ENCODE data around the gene STK38.

Gene STK38

DNA sequence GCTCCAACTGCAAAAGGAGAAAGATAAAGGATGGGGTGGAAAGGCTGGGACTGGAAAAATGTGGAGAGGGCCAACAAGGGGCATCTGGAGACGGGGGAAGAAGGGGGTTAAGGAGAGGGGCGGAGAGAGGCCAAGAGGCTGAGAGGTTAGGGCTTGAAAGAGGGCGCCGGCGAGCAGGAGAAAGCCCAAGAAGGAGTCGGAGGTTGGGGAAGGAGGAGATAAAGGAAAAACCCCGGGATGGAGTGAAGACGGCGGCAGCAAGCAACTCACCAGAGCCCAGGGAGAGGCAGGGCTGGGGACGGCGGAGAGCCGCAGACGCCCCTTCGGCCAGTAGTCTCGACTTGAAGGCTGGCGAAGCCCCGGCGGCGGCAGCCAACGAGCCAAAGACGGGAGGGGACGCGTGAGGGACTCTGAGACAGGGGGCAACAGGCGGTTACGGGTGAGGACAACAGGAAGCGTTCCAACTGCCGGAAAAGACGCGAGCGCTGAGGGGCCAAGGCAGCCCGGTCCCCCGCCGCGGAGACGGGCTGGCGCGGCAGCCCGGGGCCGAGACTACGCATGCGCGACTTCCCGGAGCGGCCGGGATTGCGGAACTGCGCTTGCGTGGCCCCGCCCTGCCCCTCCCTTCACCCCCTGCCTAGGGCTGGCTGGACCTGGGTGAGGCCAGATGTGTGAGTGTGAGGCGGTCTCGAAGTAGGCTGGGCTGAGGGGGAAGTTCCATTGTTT lies at the start of gene STK38:
TSS of gene STK38 (minus strand) at position 560 of the 726 bp plus-strand sequence. CDS start 7,277 bp downstream, outside the sequence.
- DNase-seq (ENCODE audit: low spot score): peak; percentile 98
- in situ Hi-C loops (cut with MboI; ENCODE audit: low sequenced_read_pairs, unreplicated experiment): no loop called here
- TF ChIP-seq, protein P1, sequence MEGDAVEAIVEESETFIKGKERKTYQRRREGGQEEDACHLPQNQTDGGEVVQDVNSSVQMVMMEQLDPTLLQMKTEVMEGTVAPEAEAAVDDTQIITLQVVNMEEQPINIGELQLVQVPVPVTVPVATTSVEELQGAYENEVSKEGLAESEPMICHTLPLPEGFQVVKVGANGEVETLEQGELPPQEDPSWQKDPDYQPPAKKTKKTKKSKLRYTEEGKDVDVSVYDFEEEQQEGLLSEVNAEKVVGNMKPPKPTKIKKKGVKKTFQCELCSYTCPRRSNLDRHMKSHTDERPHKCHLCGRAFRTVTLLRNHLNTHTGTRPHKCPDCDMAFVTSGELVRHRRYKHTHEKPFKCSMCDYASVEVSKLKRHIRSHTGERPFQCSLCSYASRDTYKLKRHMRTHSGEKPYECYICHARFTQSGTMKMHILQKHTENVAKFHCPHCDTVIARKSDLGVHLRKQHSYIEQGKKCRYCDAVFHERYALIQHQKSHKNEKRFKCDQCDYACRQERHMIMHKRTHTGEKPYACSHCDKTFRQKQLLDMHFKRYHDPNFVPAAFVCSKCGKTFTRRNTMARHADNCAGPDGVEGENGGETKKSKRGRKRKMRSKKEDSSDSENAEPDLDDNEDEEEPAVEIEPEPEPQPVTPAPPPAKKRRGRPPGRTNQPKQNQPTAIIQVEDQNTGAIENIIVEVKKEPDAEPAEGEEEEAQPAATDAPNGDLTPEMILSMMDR (IDR thresholded peaks at IDR 0.05; ENCODE audit: borderline replicate concordance, control extremely low read depth, extremely low read depth, insufficient read depth, missing control alignments): peak; percentile 53

DNA sequence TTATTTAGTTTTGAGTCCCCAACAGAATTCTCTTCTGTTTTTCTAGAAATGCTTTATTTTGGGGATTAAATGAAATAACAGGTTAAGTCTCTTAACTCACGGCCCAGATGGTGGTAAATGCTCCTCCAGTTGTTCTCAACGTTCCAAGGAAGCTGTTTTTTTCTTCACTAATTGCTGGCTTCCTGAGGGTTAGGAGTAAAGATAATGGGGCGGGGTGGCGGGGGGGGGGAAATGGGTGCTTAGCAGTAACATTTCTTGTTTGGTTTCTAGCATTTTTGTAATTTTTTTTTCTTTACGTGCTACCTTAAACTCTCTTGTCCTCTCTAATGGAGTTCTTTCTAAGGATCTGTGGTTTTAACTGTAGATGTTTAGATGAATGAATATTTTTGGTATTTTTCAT lies 49.1 kb upstream of the STK38 start:
- in situ Hi-C loops (cut with MboI; ENCODE audit: low sequenced_read_pairs, unreplicated experiment): no loop called here
- TF ChIP-seq, protein P1 (IDR thresholded peaks at IDR 0.05; ENCODE audit: borderline replicate concordance, control extremely low read depth, extremely low read depth, insufficient read depth, missing control alignments): no peak
- no peak for DNase-seq (ENCODE audit: low spot score)

DNA sequence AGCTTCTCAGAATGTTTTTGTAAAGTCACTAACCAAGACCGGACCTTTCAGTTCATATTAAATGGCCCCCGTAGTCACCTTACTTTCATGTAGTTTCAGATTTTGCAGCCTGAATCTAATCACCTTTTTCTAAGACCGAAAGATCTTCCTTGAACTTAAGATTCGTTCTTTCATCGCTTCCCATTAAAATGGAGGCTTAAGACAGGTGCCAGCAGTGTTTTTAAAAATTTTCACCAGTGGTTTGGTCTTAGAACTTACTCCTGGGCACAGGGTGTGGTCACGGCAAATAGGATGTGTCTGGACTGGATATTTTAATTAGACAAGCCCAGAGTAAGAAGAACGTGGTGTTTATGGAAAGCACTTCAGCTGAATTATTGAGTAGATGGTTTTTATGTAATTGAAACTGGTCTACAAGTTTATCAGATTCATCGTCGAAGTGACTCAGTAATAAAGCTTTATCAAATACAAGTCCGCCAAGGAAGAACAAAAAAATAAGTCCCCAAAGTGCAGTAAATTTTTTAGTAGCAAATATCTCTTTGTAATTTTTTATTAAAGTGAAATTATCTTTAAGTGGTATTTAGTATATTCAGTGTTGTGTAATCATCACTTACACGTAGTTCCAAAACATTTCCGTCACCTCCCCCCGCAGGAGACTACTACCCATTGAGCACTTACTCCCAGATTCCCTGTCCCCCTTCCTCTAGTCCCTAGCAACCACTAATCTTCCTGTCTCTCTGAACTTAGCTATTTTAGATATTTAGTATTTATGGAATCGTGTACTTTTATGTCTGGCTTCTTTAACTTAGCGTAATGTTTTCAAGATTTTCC lies 47.8 kb upstream of the STK38 start:
- DNase-seq (ENCODE audit: low spot score): no peak
- TF ChIP-seq, protein P1 (IDR thresholded peaks at IDR 0.05; ENCODE audit: borderline replicate concordance, control extremely low read depth, extremely low read depth, insufficient read depth, missing control alignments): no peak
- in situ Hi-C loops (cut with MboI; ENCODE audit: low sequenced_read_pairs, unreplicated experiment): no loop called here

DNA sequence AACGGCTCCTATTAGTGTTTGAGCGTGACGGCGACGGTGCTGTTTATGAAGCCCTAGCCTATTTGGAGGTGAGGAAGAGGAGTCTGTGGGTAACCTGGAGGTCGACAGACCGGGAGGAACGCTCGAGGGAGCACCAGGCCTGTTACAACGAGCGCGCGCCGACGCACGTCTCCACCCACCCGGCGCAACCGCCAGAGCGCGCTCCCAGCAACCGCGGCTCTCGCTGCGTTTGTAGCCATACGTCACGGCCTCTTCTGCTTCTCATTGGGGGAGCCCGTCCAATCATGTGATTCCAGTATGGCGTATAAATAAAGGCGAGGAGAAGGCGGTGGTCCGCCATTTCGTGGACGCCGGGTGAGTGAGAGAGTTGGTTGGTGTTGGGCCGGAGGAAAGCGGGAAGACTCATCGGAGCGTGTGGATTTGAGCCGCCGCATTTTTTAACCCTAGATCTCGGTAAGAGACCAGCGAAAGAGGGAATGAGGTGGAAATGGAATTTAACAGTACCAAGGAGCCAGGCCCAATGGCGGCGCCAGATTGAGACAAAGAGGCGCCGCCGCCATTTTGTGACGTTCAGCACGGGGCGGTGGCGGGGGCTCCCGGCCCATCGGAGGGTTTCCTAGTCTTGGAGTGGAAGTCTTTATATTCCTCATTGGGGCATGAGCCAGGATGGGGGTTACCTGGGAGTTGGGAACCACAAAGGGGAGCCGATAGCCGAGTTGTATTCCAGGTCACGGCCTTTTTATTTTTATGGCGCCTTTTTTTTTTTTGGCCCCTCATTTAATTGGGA lies 46.9 kb upstream of the STK38 start, which contains the start of gene SRSF3:
TSS of gene SRSF3 (plus strand) at position 334 of the 787 bp plus-strand sequence. CDS start 2,401 bp downstream, outside the sequence.
- in situ Hi-C loops (cut with MboI; ENCODE audit: low sequenced_read_pairs, unreplicated experiment): no loop called here
- TF ChIP-seq, protein P1 (IDR thresholded peaks at IDR 0.05; ENCODE audit: borderline replicate concordance, control extremely low read depth, extremely low read depth, insufficient read depth, missing control alignments): peak; percentile 22
- peak; percentile 96 for DNase-seq (ENCODE audit: low spot score)

DNA sequence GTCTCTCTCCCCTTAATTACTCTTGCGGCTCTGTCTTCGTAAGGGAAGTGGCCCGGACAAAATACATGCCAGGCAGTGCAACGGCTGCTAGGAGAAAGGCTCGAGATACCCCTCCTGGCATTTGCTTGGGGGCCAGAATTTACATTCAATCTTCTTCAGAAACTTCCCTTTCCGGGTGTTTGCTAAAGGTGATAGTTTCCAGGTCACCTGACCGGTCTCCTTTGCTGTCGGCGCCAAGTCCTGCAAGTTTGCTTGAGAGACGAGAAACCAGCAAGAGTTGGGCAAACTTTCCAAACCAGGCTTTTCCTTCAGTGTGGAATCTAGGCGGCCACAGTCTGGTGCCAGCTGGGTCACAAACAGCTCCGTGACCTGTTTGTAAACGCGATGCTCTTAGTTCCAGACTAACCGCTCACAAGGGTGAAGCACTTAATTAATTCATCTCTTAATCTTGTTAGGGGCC lies 46.3 kb upstream of the STK38 start:
- TF ChIP-seq, protein P1 (IDR thresholded peaks at IDR 0.05; ENCODE audit: borderline replicate concordance, control extremely low read depth, extremely low read depth, insufficient read depth, missing control alignments): no peak
- in situ Hi-C loops (cut with MboI; ENCODE audit: low sequenced_read_pairs, unreplicated experiment): no loop called here
- peak; percentile 63 for DNase-seq (ENCODE audit: low spot score)

DNA sequence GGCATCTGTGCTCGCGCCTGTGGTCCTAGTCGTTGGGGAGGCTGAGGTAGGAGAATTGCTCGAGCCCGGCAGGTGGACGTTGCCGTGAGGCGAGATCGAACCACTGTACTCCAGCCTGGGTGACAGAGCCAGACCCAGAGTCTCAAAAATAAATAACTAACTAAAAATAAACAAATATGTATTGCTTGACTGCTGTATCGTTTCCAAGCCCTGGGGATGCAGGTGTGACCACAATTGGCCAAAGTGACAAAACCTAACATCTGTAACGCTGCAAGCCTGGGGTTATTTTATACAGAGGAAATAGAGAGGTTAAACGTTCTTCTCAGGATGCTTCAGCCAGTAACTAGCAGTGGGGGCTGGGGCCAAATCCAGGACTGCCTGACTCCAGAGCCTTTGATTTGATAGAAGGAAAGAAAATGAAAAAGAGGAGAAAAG lies 45.0 kb upstream of the STK38 start:
- peak; percentile 54 for DNase-seq (ENCODE audit: low spot score)
- in situ Hi-C loops (cut with MboI; ENCODE audit: low sequenced_read_pairs, unreplicated experiment): no loop called here
- TF ChIP-seq, protein P1 (IDR thresholded peaks at IDR 0.05; ENCODE audit: borderline replicate concordance, control extremely low read depth, extremely low read depth, insufficient read depth, missing control alignments): no peak
